PFSK-1 (cell line): ENCODE data around the gene ZNF730.

Experiments used
- FOXP2 ChIP-seq: optimal IDR thresholded peaks from 2 replicates; pipeline ENCODE3; 2011; ENCODE audit warnings: borderline replicate concordance, control low read depth, inconsistent platforms; ENCODE audit not compliant: insufficient read depth; ENCODE audit errors: extremely low read length, extremely low read depth
- POLR2AphosphoS5 ChIP-seq: IDR thresholded peaks from 2 replicates; pipeline ENCODE4 v1.6.1; 2012; ENCODE audit warnings: low read depth, mild to moderate bottlenecking, control low read depth, low read length, moderate library complexity
- SIN3A ChIP-seq: IDR thresholded peaks from 2 replicates; pipeline ENCODE4 v1.6.1; 2012; ENCODE audit warnings: mild to moderate bottlenecking, low read length, moderate library complexity, borderline replicate concordance; ENCODE audit not compliant: insufficient read depth
- TAF1 ChIP-seq: IDR thresholded peaks from 2 replicates; pipeline ENCODE4 v1.6.1; 2012; ENCODE audit warnings: low read length, control low read depth, borderline replicate concordance; ENCODE audit not compliant: insufficient read depth
- TF ChIP-seq, protein P1 (sequence below), 2 experiments: IDR thresholded peaks; 2 replicates each; pipeline versions ENCODE4 v1.6.1 to v1.8.0; 2011 to 2012; ENCODE audit warnings: low read depth in 2 of 2, low read length in 2 of 2, control low read depth in 1 of 2, inconsistent platforms in 1 of 2, mild to moderate bottlenecking in 1 of 2, moderate library complexity in 1 of 2; ENCODE audit not compliant: insufficient read depth in 1 of 2

DNA sequence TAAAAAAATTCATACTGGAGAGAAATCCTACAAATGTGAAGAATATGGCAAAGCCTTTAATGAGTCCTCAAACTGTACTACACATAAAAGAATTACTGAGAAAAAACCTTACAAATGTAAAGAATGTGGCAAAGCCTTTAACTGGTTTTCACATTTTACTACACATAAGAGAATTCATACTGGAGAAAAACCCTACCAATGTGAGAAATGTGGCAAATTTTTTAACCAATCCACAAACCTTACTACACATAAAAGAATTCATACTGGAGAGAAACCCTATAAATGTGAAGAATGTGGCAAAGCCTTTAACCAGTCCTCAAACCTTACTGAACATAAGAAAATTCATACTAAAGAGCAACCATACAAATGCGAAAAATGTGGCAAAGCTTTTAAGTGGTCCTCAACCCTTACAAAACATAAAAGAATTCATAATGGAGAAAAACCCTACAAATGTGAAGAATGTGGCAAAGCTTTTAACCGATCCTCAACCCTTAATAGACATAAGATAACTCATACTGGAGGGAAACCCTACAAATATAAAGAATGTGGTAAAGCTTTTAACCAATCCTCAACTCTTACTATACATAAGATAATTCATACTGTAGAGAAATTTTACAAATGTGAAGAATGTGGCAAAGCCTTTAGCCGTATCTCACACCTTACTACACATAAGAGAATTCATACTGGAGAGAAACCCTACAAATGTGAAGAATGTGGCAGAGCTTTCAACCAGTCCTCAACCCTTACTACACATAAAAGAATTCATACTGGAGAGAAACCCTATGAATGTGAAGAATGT lies 29.0 kb downstream of the ZNF730 start:
- TF ChIP-seq POLR2AphosphoS5 (no peak), TAF1 (no peak), SIN3A (no peak), FOXP2 (no peak)
- TF ChIP-seq, protein P1, sequence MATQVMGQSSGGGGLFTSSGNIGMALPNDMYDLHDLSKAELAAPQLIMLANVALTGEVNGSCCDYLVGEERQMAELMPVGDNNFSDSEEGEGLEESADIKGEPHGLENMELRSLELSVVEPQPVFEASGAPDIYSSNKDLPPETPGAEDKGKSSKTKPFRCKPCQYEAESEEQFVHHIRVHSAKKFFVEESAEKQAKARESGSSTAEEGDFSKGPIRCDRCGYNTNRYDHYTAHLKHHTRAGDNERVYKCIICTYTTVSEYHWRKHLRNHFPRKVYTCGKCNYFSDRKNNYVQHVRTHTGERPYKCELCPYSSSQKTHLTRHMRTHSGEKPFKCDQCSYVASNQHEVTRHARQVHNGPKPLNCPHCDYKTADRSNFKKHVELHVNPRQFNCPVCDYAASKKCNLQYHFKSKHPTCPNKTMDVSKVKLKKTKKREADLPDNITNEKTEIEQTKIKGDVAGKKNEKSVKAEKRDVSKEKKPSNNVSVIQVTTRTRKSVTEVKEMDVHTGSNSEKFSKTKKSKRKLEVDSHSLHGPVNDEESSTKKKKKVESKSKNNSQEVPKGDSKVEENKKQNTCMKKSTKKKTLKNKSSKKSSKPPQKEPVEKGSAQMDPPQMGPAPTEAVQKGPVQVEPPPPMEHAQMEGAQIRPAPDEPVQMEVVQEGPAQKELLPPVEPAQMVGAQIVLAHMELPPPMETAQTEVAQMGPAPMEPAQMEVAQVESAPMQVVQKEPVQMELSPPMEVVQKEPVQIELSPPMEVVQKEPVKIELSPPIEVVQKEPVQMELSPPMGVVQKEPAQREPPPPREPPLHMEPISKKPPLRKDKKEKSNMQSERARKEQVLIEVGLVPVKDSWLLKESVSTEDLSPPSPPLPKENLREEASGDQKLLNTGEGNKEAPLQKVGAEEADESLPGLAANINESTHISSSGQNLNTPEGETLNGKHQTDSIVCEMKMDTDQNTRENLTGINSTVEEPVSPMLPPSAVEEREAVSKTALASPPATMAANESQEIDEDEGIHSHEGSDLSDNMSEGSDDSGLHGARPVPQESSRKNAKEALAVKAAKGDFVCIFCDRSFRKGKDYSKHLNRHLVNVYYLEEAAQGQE (IDR thresholded peaks at IDR 0.05; ENCODE audit: insufficient read depth in 1 of 2, low read depth in 2 of 2, low read length in 2 of 2): no peak
